Lung (tissue), 12 donors: Measurements from ENCODE around the gene PHLDB2. TPM values are rescaled to one million over a fixed set of nuclear protein-coding genes. Genes with fewer than 3 reads are reported as not detected.
"Not testable (repeated sequence)": the region's sequence is repeated elsewhere in the genome, so short reads cannot be mapped to it uniquely, and the experiment has no call there.

Experiments used
- ATAC-seq: fragments of 200-7000 bp; cut with Tn5 transposase; one replicate; pipeline ENCODE4 v1.9.1; 2020; ENCODE audit warnings: moderate number of reproducible peaks; ENCODE audit not compliant: insufficient read depth, low FRiP score
- DNase-seq, 3 donors: peaks; one replicate each; pipeline ENCODE4 v3.0.0-alpha.2; 2013 to 2017
- H3K27ac ChIP-seq, 2 donors: one replicate each; pipeline ENCODE4 v1.5.1; 2013; ENCODE audit warnings: mild to moderate bottlenecking in 2 of 2, moderate library complexity in 2 of 2, control low read depth in 1 of 2, inconsistent platforms in 1 of 2, low read depth in 1 of 2, low read length in 1 of 2
- H3K27me3 ChIP-seq, 3 donors: one replicate each; pipeline ENCODE4 v1.5.1; 2013; ENCODE audit warnings: low read length in 2 of 3; ENCODE audit not compliant: control insufficient read depth in 3 of 3, insufficient read depth in 3 of 3
- H3K36me3 ChIP-seq, 4 donors: one replicate each; pipeline ENCODE4 v1.5.1; 2013; ENCODE audit warnings: low read length in 4 of 4, mild to moderate bottlenecking in 1 of 4, moderate library complexity in 1 of 4; ENCODE audit not compliant: control insufficient read depth in 4 of 4, insufficient read depth in 4 of 4
- H3K4me1 ChIP-seq, 5 donors: one replicate each; pipeline ENCODE4 v1.5.1; 2013; ENCODE audit warnings: low read length in 5 of 5, mild to moderate bottlenecking in 2 of 5, moderate library complexity in 1 of 5; ENCODE audit not compliant: control insufficient read depth in 5 of 5, insufficient read depth in 5 of 5
- H3K4me3 ChIP-seq: one replicate; pipeline ENCODE4 v1.5.1; 2013; ENCODE audit warnings: mild to moderate bottlenecking, control low read depth, moderate library complexity
- H3K9ac ChIP-seq, 2 donors: one replicate each; pipeline ENCODE4 v1.5.1; 2013; ENCODE audit warnings: low read length in 2 of 2, control low read depth in 1 of 2; ENCODE audit not compliant: insufficient read depth in 1 of 2
- H3K9me3 ChIP-seq, 4 donors: one replicate each; pipeline ENCODE4 v1.5.1; 2013; ENCODE audit warnings: low read length in 3 of 4, mild to moderate bottlenecking in 1 of 4, moderate library complexity in 1 of 4; ENCODE audit not compliant: control insufficient read depth in 4 of 4, insufficient read depth in 3 of 4
- WGBS, 2 donors: extraction: QIAGEN DNeasy Blood & Tissue Kit; methylation state at CpG; one replicate each; pipeline ENCODE4 v1.1.7; 2013; 5-methylcytosine and 5-hydroxymethylcytosine counted together
- polyA plus RNA-seq, 2 donors: library from polyadenylated mRNA; stranded (reverse); fragments of 200-250 nt; gene quantifications; one replicate each; pipeline ENCODE4 v1.2.1, GENCODE V29; 2013
- total RNA-seq, 2 donors: library from RNA; depleted of rRNA in 1 of 2; stranded (reverse); fragments of >200 nt in 1 of 2; gene quantifications; one replicate each; pipeline ENCODE4 v1.2.1, GENCODE V29; 2014 to 2021
- TF ChIP-seq, protein P1 (sequence below): IDR thresholded peaks from 2 replicates; pipeline ENCODE4 v1.5.1; 2012; ENCODE audit warnings: mild to moderate bottlenecking; ENCODE audit errors: control extremely low read depth, extremely low read depth
- donor health status: control.
- donor health status: control.
- donor health status: Bipolar disorder and iron deficiency.
- donor health status: healthy.
- donor health status: DM: yes; HTN: yes; CAD: no.

The PHLDB2 gene
- total and polyA plus RNA-seq, 4 donors, result 14.4 to 58.1 (median 26.7) TPM

DNA sequence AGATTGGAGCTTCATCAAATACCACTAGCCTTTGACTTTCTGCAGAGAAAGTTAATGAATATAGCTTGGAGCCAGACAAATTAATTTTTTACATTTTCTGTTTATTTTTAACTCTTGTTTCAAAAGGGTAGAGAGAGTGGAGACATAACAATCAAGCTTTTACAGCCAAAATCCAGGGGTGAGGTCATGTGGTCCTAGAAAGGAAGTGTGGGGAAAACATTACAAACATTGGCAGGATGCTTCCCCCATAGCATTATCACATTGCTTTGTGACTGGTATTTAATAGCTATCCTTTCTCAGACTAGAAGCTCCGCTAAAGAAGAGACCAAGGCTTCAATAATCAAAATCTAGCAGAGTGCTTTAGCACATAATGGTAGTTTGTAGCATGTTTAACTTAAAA, 46.4 kb upstream of the PHLDB2 start:
- no peaks in the 10 kb centered on the region for H3K27me3 ChIP-seq
- WGBS, 2 donors, result 69 to 81% methylated on average over 1 of the region's 1 CpG
- H3K36me3 ChIP-seq, result no peaks in the 10 kb centered on the region
- H3K4me3 ChIP-seq, result no peak overlapping the region
- peaks cover 0 to 5% (median 0%) of the 10 kb centered on the region in 4 donors for H3K9me3 ChIP-seq
- H3K9ac ChIP-seq, result no peak overlapping the region
- peaks cover 0 to 9% (median 4%) of the 10 kb centered on the region in 5 donors for H3K4me1 ChIP-seq
- TF ChIP-seq, protein P1, sequence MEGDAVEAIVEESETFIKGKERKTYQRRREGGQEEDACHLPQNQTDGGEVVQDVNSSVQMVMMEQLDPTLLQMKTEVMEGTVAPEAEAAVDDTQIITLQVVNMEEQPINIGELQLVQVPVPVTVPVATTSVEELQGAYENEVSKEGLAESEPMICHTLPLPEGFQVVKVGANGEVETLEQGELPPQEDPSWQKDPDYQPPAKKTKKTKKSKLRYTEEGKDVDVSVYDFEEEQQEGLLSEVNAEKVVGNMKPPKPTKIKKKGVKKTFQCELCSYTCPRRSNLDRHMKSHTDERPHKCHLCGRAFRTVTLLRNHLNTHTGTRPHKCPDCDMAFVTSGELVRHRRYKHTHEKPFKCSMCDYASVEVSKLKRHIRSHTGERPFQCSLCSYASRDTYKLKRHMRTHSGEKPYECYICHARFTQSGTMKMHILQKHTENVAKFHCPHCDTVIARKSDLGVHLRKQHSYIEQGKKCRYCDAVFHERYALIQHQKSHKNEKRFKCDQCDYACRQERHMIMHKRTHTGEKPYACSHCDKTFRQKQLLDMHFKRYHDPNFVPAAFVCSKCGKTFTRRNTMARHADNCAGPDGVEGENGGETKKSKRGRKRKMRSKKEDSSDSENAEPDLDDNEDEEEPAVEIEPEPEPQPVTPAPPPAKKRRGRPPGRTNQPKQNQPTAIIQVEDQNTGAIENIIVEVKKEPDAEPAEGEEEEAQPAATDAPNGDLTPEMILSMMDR, result no peak
- no peak for ATAC-seq
- no peak overlapping the region for H3K27ac ChIP-seq
- DNase-seq, result peak in 1 of 3 donors; percentile 53

DNA sequence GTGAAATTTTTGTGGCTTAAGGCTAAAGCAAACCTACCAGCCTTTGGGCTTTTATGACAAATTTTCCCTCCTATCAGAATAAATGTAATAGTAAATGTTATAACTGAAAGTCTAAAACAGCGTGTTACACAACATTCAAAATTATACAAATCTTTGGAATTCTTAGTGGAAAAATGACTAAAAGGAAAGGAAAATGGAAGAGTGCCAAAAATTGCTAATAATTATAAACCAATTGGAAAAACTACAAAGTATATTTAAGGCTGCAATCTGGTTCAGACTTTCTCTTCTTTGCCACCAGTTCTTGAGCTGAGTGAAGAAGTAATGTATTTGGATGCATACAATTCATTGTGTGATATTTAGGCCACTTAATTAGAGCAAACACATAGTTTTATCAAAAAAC, 45.6 kb upstream of the PHLDB2 start:
- Histone ChIP-seq H3K4me3 (no peak overlapping the region), H3K27me3 (no peaks in the 10 kb centered on the region), H3K9me3 (peaks cover 0 to 5% (median 0%) of the 10 kb centered on the region in 4 donors), H3K4me1 (peaks cover 0 to 9% (median 4%) of the 10 kb centered on the region in 5 donors), H3K27ac (no peak overlapping the region), H3K36me3 (no peaks in the 10 kb centered on the region), H3K9ac (no peak overlapping the region)
- TF ChIP-seq, protein P1, result no peak
- WGBS, 2 donors, result 78 to 83% methylated on average over 1 of the region's 1 CpG
- ATAC-seq, result no peak
- peak in 2 of 3 donors; percentile 54 to 59 for DNase-seq

DNA sequence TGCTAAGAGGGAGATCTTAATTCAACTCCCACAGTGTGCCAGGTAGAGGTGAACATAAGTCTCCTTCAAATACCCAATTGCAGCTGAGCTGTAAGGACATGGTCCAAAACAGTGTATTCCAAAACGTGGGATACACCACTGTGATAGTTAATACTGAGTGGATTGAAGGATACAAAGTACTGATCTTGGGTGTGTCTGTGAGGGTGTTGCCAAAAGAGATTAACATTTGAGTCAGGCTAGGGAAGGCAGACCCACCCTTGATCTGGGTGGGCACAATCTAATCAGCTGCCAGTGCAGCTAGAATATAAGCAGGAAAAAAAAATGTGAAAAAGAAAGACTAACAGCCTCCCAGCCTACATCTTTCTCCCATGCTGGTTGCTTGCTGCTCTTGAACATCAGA, 45.1 kb upstream of the PHLDB2 start:
- DNase-seq, result no peak
- H3K4me1 ChIP-seq, result peaks cover 0 to 9% (median 4%) of the 10 kb centered on the region in 5 donors
- TF ChIP-seq, protein P1, result no peak
- H3K9ac ChIP-seq, result no peak overlapping the region
- no peak for ATAC-seq
- H3K4me3 ChIP-seq, result no peak overlapping the region
- no peaks in the 10 kb centered on the region for H3K36me3 ChIP-seq
- H3K27me3 ChIP-seq, result no peaks in the 10 kb centered on the region
- peaks cover 0 to 5% (median 0%) of the 10 kb centered on the region in 4 donors for H3K9me3 ChIP-seq
- 72 to 86% methylated on average over 1 of the region's 1 CpG for WGBS, 2 donors
- no peak overlapping the region for H3K27ac ChIP-seq

DNA sequence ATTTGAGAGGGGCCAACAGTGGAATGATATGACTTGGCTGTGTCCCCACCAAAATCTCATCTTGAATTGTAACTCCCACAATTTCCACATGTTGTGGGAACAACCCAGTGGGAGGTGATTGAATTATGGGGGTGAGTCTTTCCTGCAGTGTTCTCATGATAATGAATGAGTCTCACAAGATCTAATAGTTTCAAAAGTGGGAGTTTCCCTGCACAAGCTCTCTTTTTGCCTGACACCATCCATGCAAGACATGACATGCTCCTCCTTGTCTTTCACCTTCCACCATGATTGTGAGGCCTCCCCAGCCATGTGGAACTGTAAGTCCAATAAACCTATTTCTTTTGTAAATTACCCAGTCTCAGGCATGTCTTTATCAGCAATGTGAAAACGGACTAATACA, 42.3 kb upstream of the PHLDB2 start:
- not testable (repeated sequence) for H3K9me3 ChIP-seq, H3K27me3 ChIP-seq, H3K36me3 ChIP-seq, H3K4me3 ChIP-seq, DNase-seq, H3K27ac ChIP-seq, H3K9ac ChIP-seq, ATAC-seq
- peaks cover 0 to 12% (median 4%) of the 10 kb centered on the region in 5 donors for H3K4me1 ChIP-seq
- 82 to 87% methylated on average over 1 of the region's 1 CpG for WGBS, 2 donors
